Stomach (tissue), 4 donors: ENCODE results near the gene PARP11.

Source experiments
- CTCF ChIP-seq, 7 experiments: fragments of 450-650 bp in 4 of 7; fragments of 200-600 bp in 3 of 7; sonication (generic) in 3 of 7; IDR thresholded peaks; one replicate each; pipeline ENCODE4 v1.5.1; 2016 to 2019; ENCODE audit warnings: antibody characterized with exemption in 7 of 7, control low read depth in 2 of 7, mild to moderate bottlenecking in 1 of 7
- POLR2A ChIP-seq, 4 donors: fragments of 450-650 bp; IDR thresholded peaks; one replicate each; pipeline ENCODE4 v1.6.1; 2016; ENCODE audit warnings: antibody characterized with exemption in 4 of 4, control low read depth in 2 of 4, mild to moderate bottlenecking in 1 of 4, moderate library complexity in 1 of 4

DNA sequence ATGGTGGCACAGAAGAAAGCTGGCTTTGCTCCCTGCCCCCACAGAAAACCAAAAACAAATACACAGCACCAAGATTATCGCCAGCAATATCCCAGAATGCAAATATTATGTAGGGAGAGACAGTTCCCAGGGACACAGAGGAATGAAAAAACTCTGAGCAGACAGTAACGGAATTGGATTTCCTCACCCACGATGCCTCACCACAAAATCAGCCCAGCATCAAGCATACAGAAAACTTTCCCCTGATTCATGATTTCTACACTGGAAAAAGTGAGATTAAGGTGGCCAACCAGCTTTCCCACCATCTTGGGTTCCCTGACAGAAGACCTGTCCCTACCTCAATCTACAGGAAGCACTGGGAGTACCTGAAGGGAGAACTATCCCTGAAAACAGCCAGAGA is 36.6 kb downstream of the PARP11 start:
- no peak for TF ChIP-seq POLR2A (IDR thresholded peaks at IDR 0.05)
- TF ChIP-seq CTCF (IDR thresholded peaks at IDR 0.05): no peak
